SK-N-SH (cell line): ENCODE results near the gene CNIH3. TPM values are rescaled to one million over a fixed set of nuclear protein-coding genes. Genes with fewer than 3 reads are reported as not detected.

Experiments used
- CTCF ChIA-PET: fragments of 300-600, 350-600 bp; formaldehyde crosslinking; extraction: SDS; loops from one replicate; lab custom pipeline; 2021; lab: Yijun Ruan, JAX
- POLR2A ChIA-PET: fragments of 350-600 bp; sonication (Branson Sonifier 250); formaldehyde crosslinking; extraction: SDS; loops from one replicate; lab custom pipeline; 2020; ENCODE audit warnings: antibody characterized with exemption, inconsistent platforms; lab: Yijun Ruan, JAX
- DNase-seq: peaks from one replicate; pipeline ENCODE4 v3.0.0; 2012
- H2AFZ ChIP-seq: fragments of 200-600 bp; sonication (generic); 2 replicates; pipeline ENCODE4 v1.8.1; 2016; ENCODE audit warnings: antibody characterized with exemption, mild to moderate bottlenecking, low read depth
- H3F3A ChIP-seq: fragments of 200-600 bp; sonication (generic); replicated peaks from 2 replicates; pipeline ENCODE3; 2016; ENCODE audit warnings: antibody characterized with exemption, mild to moderate bottlenecking; ENCODE audit not compliant: insufficient read depth
- H3K27ac ChIP-seq, 2 experiments: fragments of 200-500 bp in 1 of 2; fragments of 200-600 bp in 1 of 2; sonication (Bioruptor generic) in 1 of 2; sonication (generic), shearing (Covaris generic) in 1 of 2; 2 replicates each; pipeline versions ENCODE4 v1.5.1 to v1.6.1; 2014 to 2016; ENCODE audit warnings: low read depth in 2 of 2, inconsistent platforms in 1 of 2, low read length in 1 of 2, mild to moderate bottlenecking in 1 of 2, mixed read lengths in 1 of 2
- H3K27me3 ChIP-seq: fragments of 200-600 bp; sonication (generic), shearing (Covaris generic); 2 replicates; pipeline ENCODE4 v1.6.1; 2016; ENCODE audit warnings: mixed run types; ENCODE audit not compliant: insufficient read depth
- H3K36me3 ChIP-seq, 2 experiments: fragments of 200-500 bp in 1 of 2; fragments of 200-600 bp in 1 of 2; sonication (Bioruptor generic) in 1 of 2; sonication (generic) in 1 of 2; replicated peaks in 1 of 2; 2 replicates each; pipeline versions ENCODE3 to v1.5.1; 2014 to 2016; ENCODE audit warnings: low read length in 1 of 2, mild to moderate bottlenecking in 1 of 2; ENCODE audit not compliant: insufficient read depth in 2 of 2, control insufficient read depth in 1 of 2
- H3K4me1 ChIP-seq, 2 experiments: fragments of 200-500 bp in 1 of 2; fragments of 200-600 bp in 1 of 2; sonication (Bioruptor generic) in 1 of 2; sonication (generic), shearing (Covaris generic) in 1 of 2; 2 replicates each; pipeline versions ENCODE4 v1.5.1 to v1.6.1; 2014 to 2016; ENCODE audit warnings: low read depth in 1 of 2, low read length in 1 of 2, mixed run types in 1 of 2; ENCODE audit not compliant: insufficient read depth in 2 of 2, control insufficient read depth in 1 of 2
- H3K4me2 ChIP-seq: fragments of 200-600 bp; sonication (generic), shearing (Covaris generic); 2 replicates; pipeline ENCODE4 v1.6.1; 2017; ENCODE audit warnings: mixed run types
- H3K4me3 ChIP-seq, 2 experiments: fragments of 200-500 bp in 1 of 2; fragments of 200-600 bp in 1 of 2; sonication (Bioruptor generic) in 1 of 2; sonication (generic), shearing (Covaris generic) in 1 of 2; 2 replicates each; pipeline versions ENCODE4 v1.5.1 to v1.8.1; 2014 to 2016; ENCODE audit warnings: low read depth in 2 of 2, inconsistent platforms in 1 of 2, low read length in 1 of 2, mild to moderate bottlenecking in 1 of 2, mixed read lengths in 1 of 2, moderate library complexity in 1 of 2
- H3K79me2 ChIP-seq: fragments of 200-600 bp; sonication (generic); 2 replicates; pipeline ENCODE4 v1.8.1; 2017; ENCODE audit warnings: mild to moderate bottlenecking; ENCODE audit not compliant: insufficient read depth
- H3K9ac ChIP-seq: fragments of 200-600 bp; sonication (generic); 2 replicates; pipeline ENCODE4 v1.6.1; 2017; ENCODE audit warnings: mixed run types
- H3K9me2 ChIP-seq: fragments of 200-600 bp; sonication (generic); 2 replicates; pipeline ENCODE4 v1.6.1; 2017; ENCODE audit warnings: mixed run types
- H3K9me3 ChIP-seq: fragments of 200-600 bp; sonication (generic); 2 replicates; pipeline ENCODE4 v1.6.1; 2017; ENCODE audit warnings: mixed run types, mild to moderate bottlenecking, moderate library complexity
- H4K20me1 ChIP-seq: fragments of 200-600 bp; sonication (generic); 2 replicates; pipeline ENCODE4 v1.6.1; 2017; ENCODE audit warnings: mild to moderate bottlenecking, mixed run types; ENCODE audit not compliant: insufficient read depth
- CHD2 ChIP-seq: fragments of 150-350 bp; IDR thresholded peaks from 2 replicates; pipeline ENCODE4 v1.6.1; 2018; ENCODE audit warnings: low read length; ENCODE audit not compliant: partially characterized antibody
- ELF1 ChIP-seq: IDR thresholded peaks from 2 replicates; pipeline ENCODE4 v1.4.0; 2012
- EZH2phosphoT487 ChIP-seq: fragments of 200-600 bp; sonication (generic); IDR thresholded peaks from 2 replicates; pipeline ENCODE4 v1.6.1; 2017; ENCODE audit warnings: low read depth, mixed run types, mild to moderate bottlenecking, antibody characterized with exemption, moderate library complexity, borderline replicate concordance
- FOXJ3 ChIP-seq: sonication (generic); formaldehyde crosslinking; IDR thresholded peaks from 2 replicates; pipeline ENCODE4 v1.5.1; 2020; ENCODE audit warnings: mild to moderate bottlenecking, missing genetic modification reagents
- FOXM1 ChIP-seq: IDR thresholded peaks from 2 replicates; pipeline ENCODE4 v1.4.0; 2012; ENCODE audit warnings: low read depth, mild to moderate bottlenecking
- JUND ChIP-seq: IDR thresholded peaks from 2 replicates; pipeline ENCODE4 v1.4.0; 2012
- NFIC ChIP-seq: IDR thresholded peaks from 2 replicates; pipeline ENCODE4 v1.4.0; 2012; ENCODE audit warnings: borderline replicate concordance
- RAD21 ChIP-seq: IDR thresholded peaks from 2 replicates; pipeline ENCODE4 v1.6.1; 2012; ENCODE audit warnings: mild to moderate bottlenecking, low read length
- WGBS: methylation state at CpG from one replicate; pipeline ENCODE4 v1.1.6; 2017; ENCODE audit warnings: low lambda C conversion rate; 5-methylcytosine and 5-hydroxymethylcytosine counted together
- polyA plus RNA-seq, 3 experiments: library from polyadenylated mRNA; depleted of rRNA; stranded (reverse); fragments of >200 nt; gene quantifications; 2 replicates each; pipeline ENCODE4 v1.2.3, GENCODE V29; 2012
- TF ChIP-seq, protein P1 (sequence below): IDR thresholded peaks from 2 replicates; pipeline ENCODE4 v1.4.0; 2012; ENCODE audit warnings: low read depth
- TF ChIP-seq, protein P2 (sequence below): IDR thresholded peaks from 2 replicates; pipeline ENCODE4; 2012
- TF ChIP-seq, protein P3 (sequence below): fragments of 150-350 bp; IDR thresholded peaks from 2 replicates; pipeline ENCODE4 v1.6.1; 2017; ENCODE audit warnings: antibody characterized with exemption, low read length, low read depth, borderline replicate concordance
- TF ChIP-seq, protein P4 (sequence below): IDR thresholded peaks from 2 replicates; pipeline ENCODE4 v1.4.0; 2012; ENCODE audit warnings: low read depth, borderline replicate concordance

CNIH3 gene
- polyA plus RNA-seq, 1 of the 3 experiments (the other 2 are of a cell fraction): 18.8 TPM

DNA sequence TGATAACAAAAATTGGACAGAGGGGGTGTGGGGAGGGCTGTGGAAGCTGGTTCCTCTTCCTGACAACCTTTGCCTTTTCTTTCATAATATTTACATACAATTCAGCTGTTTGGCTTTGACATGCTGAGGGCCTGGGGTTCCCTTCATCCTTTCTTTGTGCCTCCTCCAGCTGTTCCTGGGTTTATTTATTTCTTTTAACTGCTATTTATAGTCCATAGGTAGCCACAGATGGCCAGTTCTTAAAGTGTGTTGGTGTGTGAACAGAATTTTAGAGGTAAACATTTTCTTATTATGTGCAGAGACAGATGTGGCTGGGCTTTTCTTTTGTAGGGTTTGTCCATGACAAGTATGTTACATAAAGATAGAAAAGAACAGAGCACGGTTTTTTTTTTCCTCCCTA is 34.1 kb upstream of the CNIH3 start:
- H3K9me2 ChIP-seq: no peaks in the 10 kb centered on the region
- TF ChIP-seq, protein P1, sequence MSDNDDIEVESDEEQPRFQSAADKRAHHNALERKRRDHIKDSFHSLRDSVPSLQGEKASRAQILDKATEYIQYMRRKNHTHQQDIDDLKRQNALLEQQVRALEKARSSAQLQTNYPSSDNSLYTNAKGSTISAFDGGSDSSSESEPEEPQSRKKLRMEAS: no peak
- TF ChIP-seq, protein P2, sequence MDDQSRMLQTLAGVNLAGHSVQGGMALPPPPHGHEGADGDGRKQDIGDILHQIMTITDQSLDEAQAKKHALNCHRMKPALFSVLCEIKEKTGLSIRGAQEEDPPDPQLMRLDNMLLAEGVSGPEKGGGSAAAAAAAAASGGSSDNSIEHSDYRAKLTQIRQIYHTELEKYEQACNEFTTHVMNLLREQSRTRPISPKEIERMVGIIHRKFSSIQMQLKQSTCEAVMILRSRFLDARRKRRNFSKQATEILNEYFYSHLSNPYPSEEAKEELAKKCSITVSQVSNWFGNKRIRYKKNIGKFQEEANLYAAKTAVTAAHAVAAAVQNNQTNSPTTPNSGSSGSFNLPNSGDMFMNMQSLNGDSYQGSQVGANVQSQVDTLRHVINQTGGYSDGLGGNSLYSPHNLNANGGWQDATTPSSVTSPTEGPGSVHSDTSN: no peak
- no peak for TF ChIP-seq RAD21
- TF ChIP-seq FOXJ3 (CRISPR knock-in tag): no peak
- no peak for TF ChIP-seq CHD2
- TF ChIP-seq ELF1: no peak
- TF ChIP-seq NFIC: no peak
- no peak for TF ChIP-seq EZH2phosphoT487
- TF ChIP-seq, protein P3, sequence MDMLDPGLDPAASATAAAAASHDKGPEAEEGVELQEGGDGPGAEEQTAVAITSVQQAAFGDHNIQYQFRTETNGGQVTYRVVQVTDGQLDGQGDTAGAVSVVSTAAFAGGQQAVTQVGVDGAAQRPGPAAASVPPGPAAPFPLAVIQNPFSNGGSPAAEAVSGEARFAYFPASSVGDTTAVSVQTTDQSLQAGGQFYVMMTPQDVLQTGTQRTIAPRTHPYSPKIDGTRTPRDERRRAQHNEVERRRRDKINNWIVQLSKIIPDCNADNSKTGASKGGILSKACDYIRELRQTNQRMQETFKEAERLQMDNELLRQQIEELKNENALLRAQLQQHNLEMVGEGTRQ: no peak
- TF ChIP-seq, protein P4, sequence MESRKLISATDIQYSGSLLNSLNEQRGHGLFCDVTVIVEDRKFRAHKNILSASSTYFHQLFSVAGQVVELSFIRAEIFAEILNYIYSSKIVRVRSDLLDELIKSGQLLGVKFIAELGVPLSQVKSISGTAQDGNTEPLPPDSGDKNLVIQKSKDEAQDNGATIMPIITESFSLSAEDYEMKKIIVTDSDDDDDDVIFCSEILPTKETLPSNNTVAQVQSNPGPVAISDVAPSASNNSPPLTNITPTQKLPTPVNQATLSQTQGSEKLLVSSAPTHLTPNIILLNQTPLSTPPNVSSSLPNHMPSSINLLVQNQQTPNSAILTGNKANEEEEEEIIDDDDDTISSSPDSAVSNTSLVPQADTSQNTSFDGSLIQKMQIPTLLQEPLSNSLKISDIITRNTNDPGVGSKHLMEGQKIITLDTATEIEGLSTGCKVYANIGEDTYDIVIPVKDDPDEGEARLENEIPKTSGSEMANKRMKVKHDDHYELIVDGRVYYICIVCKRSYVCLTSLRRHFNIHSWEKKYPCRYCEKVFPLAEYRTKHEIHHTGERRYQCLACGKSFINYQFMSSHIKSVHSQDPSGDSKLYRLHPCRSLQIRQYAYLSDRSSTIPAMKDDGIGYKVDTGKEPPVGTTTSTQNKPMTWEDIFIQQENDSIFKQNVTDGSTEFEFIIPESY: no peak
- H3K36me3 ChIP-seq: peaks cover 0 to 3% of the 10 kb centered on the region in 2 experiments
- WGBS: 38% methylated on average over 1 of the region's 1 CpG
- no peak overlapping the region for H3K27ac ChIP-seq
- POLR2A ChIA-PET: no interaction called here
- DNase-seq: no peak
- no peak overlapping the region for H3K4me3 ChIP-seq
- H4K20me1 ChIP-seq: no peaks in the 10 kb centered on the region
- no peaks in the 10 kb centered on the region for H3K79me2 ChIP-seq
- H3K4me2 ChIP-seq: no peak overlapping the region
- no peak overlapping the region for H2AFZ ChIP-seq
- H3K9me3 ChIP-seq: no peaks in the 10 kb centered on the region
- H3K9ac ChIP-seq: no peak overlapping the region
- CTCF ChIA-PET: interaction anchor here (1.3 kb wide), 1 partner anchor 9 kb away, joined by 3 read pairs; no protein-coding TSS in a partner anchor
- H3F3A ChIP-seq: no peaks in the 10 kb centered on the region
- H3K4me1 ChIP-seq: no peaks in the 10 kb centered on the region
- H3K27me3 ChIP-seq: no peaks in the 10 kb centered on the region

DNA sequence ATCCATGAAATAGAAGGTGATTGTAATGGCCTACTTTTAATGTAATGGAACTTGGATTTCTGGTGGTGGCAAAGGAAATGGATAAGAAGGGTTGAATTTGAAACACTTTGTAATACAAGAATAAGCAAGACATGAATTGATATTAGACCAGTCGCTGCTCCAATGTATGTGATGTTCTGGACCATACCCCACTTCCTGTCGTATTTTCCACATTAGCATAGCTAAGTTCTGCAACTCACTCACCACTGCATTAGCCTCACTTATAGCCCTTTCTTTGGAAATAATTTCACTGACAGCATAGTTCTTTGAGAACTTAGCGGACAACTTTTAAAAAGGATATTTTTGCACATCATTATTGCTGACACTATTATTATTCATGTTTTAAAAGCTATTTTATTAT is 32.3 kb upstream of the CNIH3 start:
- no peaks in the 10 kb centered on the region for H3K4me1 ChIP-seq
- H4K20me1 ChIP-seq: no peaks in the 10 kb centered on the region
- no peak for DNase-seq
- no peaks in the 10 kb centered on the region for H3F3A ChIP-seq
- ChIA-PET CTCF (no interaction called here), POLR2A (no interaction called here)
- no peaks in the 10 kb centered on the region for H3K9me3 ChIP-seq
- no peak overlapping the region for H3K4me2 ChIP-seq
- no peak overlapping the region for H2AFZ ChIP-seq
- no peaks in the 10 kb centered on the region for H3K27me3 ChIP-seq
- H3K79me2 ChIP-seq: no peaks in the 10 kb centered on the region
- H3K4me3 ChIP-seq: no peak overlapping the region
- H3K36me3 ChIP-seq: no peaks in the 10 kb centered on the region
- no peaks in the 10 kb centered on the region for H3K9me2 ChIP-seq
- no peak overlapping the region for H3K9ac ChIP-seq
- no peak overlapping the region for H3K27ac ChIP-seq
- WGBS: 82% methylated on average over 3 of the region's 3 CpGs
- TF ChIP-seq FOXM1 (no peak), CHD2 (no peak), JUND (no peak)
- TF ChIP-seq, all 33 proteins: peak for 0
